Neural progenitor cell (in vitro differentiated cells): Measurements from ENCODE around the gene OR4K5. TPM values are rescaled to one million over a fixed set of nuclear protein-coding genes. Genes with fewer than 3 reads are reported as not detected.

Experiments used
- DNase-seq: peaks from one replicate; pipeline ENCODE4 v3.0.0-alpha.2; 2016; ENCODE audit warnings: low spot score
- H2AFZ ChIP-seq: fragments of 200-600 bp; sonication (generic); replicated peaks from 2 replicates; pipeline ENCODE4 v1.6.1; 2016; ENCODE audit warnings: antibody characterized with exemption
- H3F3A ChIP-seq: fragments of 200-600 bp; sonication (generic); 2 replicates; pipeline ENCODE4 v1.6.1; 2016; ENCODE audit warnings: antibody characterized with exemption, low read depth
- H3K27ac ChIP-seq: fragments of 200-600 bp; sonication (generic); 2 replicates; pipeline ENCODE4 v1.5.1; 2016; ENCODE audit warnings: mild to moderate bottlenecking
- H3K27me3 ChIP-seq: fragments of 200-600 bp; sonication (generic); 2 replicates; pipeline ENCODE4 v1.6.1; 2016; ENCODE audit warnings: mild to moderate bottlenecking, moderate library complexity
- H3K36me3 ChIP-seq: fragments of 200-600 bp; sonication (generic); 2 replicates; pipeline ENCODE4 v1.5.1; 2016
- H3K4me1 ChIP-seq: fragments of 200-600 bp; sonication (generic); 2 replicates; pipeline ENCODE4 v1.6.1; 2016; ENCODE audit warnings: mixed run types
- H3K4me2 ChIP-seq: fragments of 200-600 bp; sonication (generic); 2 replicates; pipeline ENCODE4 v1.6.1; 2016
- H3K4me3 ChIP-seq: fragments of 200-600 bp; sonication (generic); 2 replicates; pipeline ENCODE4 v1.5.1; 2016
- H3K79me2 ChIP-seq: fragments of 200-600 bp; sonication (generic); 2 replicates; pipeline ENCODE4 v1.6.1; 2016; ENCODE audit warnings: low read depth
- H3K9ac ChIP-seq: fragments of 200-600 bp; sonication (generic); 2 replicates; pipeline ENCODE4 v1.6.1; 2016
- H3K9me3 ChIP-seq: fragments of 200-600 bp; sonication (generic); 2 replicates; pipeline ENCODE4 v1.5.1; 2016; ENCODE audit warnings: low read depth
- H4K20me1 ChIP-seq: fragments of 200-600 bp; sonication (generic); 2 replicates; pipeline ENCODE4 v1.6.1; 2016; ENCODE audit warnings: low read depth
- H3K27ac Mint-ChIP-seq: 3 replicates; pipeline ENCODE4 v1.8.0; 2021; ENCODE audit warnings: mixed read lengths
- H3K27me3 Mint-ChIP-seq: 2 replicates; pipeline ENCODE4 v1.8.0; 2022; ENCODE audit warnings: low read depth, mild to moderate bottlenecking, inconsistent platforms, moderate library complexity, mixed read lengths; ENCODE audit not compliant: insufficient read depth
- H3K36me3 Mint-ChIP-seq: 3 replicates; pipeline ENCODE4 v1.8.0; 2021; ENCODE audit warnings: mixed read lengths
- H3K4me1 Mint-ChIP-seq: 3 replicates; pipeline ENCODE4 v1.8.0; 2021; ENCODE audit warnings: mixed read lengths
- H3K4me3 Mint-ChIP-seq: 3 replicates; pipeline ENCODE4 v1.8.0; 2021; ENCODE audit warnings: mild to moderate bottlenecking, moderate library complexity, mixed read lengths
- H3K9me3 Mint-ChIP-seq: 3 replicates; pipeline ENCODE4 v1.8.0; 2020; ENCODE audit warnings: mixed read lengths
- EZH2 ChIP-seq: fragments of 200-600 bp; sonication (generic); IDR thresholded peaks from 2 replicates; pipeline ENCODE4 v1.6.1; 2017; ENCODE audit warnings: antibody characterized with exemption, mild to moderate bottlenecking, moderate library complexity
- EZH2phosphoT487 ChIP-seq: fragments of 200-600 bp; sonication (generic); IDR thresholded peaks from 2 replicates; pipeline ENCODE4 v1.6.1; 2017; ENCODE audit warnings: antibody characterized with exemption
- total RNA-seq: library from RNA; depleted of rRNA; stranded (reverse); fragments of >200 nt; gene quantifications from 2 replicates; pipeline ENCODE4 v1.2.3, GENCODE V29; 2015; ENCODE audit warnings: low replicate concordance
- TF ChIP-seq, protein P1 (sequence below): fragments of 200-600 bp; sonication (generic); IDR thresholded peaks from 2 replicates; pipeline ENCODE4 v1.5.1; 2017; ENCODE audit warnings: antibody characterized with exemption, mild to moderate bottlenecking

OR4K5 gene, protein sequence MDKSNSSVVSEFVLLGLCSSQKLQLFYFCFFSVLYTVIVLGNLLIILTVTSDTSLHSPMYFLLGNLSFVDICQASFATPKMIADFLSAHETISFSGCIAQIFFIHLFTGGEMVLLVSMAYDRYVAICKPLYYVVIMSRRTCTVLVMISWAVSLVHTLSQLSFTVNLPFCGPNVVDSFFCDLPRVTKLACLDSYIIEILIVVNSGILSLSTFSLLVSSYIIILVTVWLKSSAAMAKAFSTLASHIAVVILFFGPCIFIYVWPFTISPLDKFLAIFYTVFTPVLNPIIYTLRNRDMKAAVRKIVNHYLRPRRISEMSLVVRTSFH
- total RNA-seq: not detected in 2 replicates

DNA sequence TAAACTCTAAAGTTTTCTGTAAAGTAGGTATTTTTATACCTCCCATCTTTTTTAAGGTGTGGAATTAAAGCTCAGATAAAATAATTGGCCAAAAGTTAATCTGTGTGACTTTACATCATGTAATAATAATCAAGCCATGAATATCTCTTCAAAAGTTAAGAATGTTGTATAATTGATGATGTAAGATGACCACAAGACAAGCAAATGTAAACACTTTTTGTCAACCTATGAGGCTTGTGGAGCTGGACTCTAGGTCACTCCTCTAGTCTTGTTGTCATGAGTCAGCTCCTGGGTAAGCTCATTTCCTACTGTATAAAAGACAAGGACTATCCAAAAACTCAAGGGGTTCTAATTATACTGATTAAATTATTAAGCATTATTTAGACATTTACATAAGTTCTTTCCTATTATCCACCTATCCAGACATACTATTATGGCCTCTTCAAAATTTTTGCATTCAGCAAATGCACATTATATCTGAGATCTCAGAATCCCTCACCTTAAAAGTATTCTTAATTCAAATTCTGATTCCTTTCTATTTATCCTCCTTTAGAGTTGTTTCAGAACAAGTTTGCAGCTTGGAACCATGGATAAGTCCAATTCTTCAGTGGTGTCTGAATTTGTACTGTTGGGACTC lies at the start of gene OR4K5:
OR4K5 (plus strand) TSS at position 587 of the 637 bp plus-strand sequence; CDS start at position 587, 0 bp downstream.
- Mint-ChIP-seq H3K4me3 (no peak within 1 kb of the TSS), H3K27ac (no peak within 1 kb of the TSS), H3K9me3 (peaks cover 7% of the 10 kb centered on the region), H3K27me3 (no peaks in the 10 kb centered on the region), H3K4me1 (no peaks in the 10 kb centered on the region), H3K36me3 (no peaks in the 10 kb centered on the region)
- H3K27ac ChIP-seq: no peak within 1 kb of the TSS
- H3K36me3 ChIP-seq: peaks cover 3% of the 10 kb centered on the region
- no peak within 1 kb of the TSS for H3K9ac ChIP-seq
- H3F3A ChIP-seq: no peaks in the 10 kb centered on the region
- no peaks in the 10 kb centered on the region for H4K20me1 ChIP-seq
- no peak within 1 kb of the TSS for H3K4me3 ChIP-seq
- no peaks in the 10 kb centered on the region for H3K27me3 ChIP-seq
- no peak within 1 kb of the TSS for H2AFZ ChIP-seq
- no peaks in the 10 kb centered on the region for H3K79me2 ChIP-seq
- no peaks in the 10 kb centered on the region for H3K4me1 ChIP-seq
- TF ChIP-seq EZH2phosphoT487 (no peak), EZH2 (no peak)
- TF ChIP-seq, protein P1, sequence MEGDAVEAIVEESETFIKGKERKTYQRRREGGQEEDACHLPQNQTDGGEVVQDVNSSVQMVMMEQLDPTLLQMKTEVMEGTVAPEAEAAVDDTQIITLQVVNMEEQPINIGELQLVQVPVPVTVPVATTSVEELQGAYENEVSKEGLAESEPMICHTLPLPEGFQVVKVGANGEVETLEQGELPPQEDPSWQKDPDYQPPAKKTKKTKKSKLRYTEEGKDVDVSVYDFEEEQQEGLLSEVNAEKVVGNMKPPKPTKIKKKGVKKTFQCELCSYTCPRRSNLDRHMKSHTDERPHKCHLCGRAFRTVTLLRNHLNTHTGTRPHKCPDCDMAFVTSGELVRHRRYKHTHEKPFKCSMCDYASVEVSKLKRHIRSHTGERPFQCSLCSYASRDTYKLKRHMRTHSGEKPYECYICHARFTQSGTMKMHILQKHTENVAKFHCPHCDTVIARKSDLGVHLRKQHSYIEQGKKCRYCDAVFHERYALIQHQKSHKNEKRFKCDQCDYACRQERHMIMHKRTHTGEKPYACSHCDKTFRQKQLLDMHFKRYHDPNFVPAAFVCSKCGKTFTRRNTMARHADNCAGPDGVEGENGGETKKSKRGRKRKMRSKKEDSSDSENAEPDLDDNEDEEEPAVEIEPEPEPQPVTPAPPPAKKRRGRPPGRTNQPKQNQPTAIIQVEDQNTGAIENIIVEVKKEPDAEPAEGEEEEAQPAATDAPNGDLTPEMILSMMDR: no peak
- peaks cover 91% of the 10 kb centered on the region for H3K9me3 ChIP-seq
- no peak within 1 kb of the TSS for H3K4me2 ChIP-seq
- DNase-seq: no peak

DNA sequence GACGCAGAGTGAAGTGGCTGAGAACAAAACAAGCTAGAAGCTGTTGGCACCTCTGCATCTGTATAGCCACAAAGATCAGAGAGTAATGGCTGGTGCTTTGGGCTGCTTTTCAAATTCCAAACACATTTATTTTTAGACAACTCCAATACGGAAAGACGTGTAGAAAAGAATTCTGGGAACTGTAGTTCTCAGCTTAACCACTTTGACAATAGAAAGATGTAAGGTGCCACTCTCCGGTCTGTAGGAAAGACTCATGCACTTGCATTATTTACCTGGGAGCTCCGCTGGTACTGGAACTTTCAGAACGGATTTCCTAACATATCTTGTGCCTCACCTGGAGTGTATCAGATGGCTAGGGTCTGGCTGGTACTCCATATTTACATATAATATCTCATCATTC lies 47.2 kb upstream of the OR4K5 start:
- H3K4me3 Mint-ChIP-seq: no peak overlapping the region
- H3K9ac ChIP-seq: no peak overlapping the region
- TF ChIP-seq, protein P1: no peak
- TF ChIP-seq EZH2 (no peak), EZH2phosphoT487 (no peak)

DNA sequence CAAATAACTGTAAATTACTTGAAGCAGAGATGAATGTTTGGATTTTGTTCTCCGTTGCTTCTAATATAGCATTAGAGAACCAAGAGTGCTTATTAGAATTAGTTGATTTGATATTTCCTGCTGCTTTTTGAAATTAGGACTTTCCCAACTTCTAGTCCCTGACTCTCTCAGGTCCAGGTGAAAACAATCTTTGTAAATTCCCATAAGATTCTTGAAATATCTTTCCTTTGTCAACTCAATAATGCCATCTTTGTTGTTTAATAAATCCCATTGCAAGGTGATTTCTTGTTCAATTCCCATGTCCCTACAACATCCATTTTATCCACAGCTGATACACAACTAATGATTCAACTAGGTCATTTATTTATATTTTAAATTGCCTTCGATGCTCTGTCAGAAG lies 45.6 kb upstream of the OR4K5 start, which contains the start of gene OR4K2:
OR4K2 (plus strand) TSS at position 301 of the 400 bp plus-strand sequence. CDS start 1,126 bp downstream, outside the sequence.
- H3K36me3 ChIP-seq: peaks cover 11% of the 10 kb centered on the region
- H3K27ac Mint-ChIP-seq: no peak within 1 kb of the TSS
- H3F3A ChIP-seq: no peaks in the 10 kb centered on the region
- H3K27me3 Mint-ChIP-seq: no peaks in the 10 kb centered on the region
- no peak within 1 kb of the TSS for H2AFZ ChIP-seq
- no peaks in the 10 kb centered on the region for H3K4me1 Mint-ChIP-seq
- H3K9me3 Mint-ChIP-seq: peaks cover 38% of the 10 kb centered on the region
- no peaks in the 10 kb centered on the region for H4K20me1 ChIP-seq
- no peak within 1 kb of the TSS for H3K4me3 Mint-ChIP-seq
- no peaks in the 10 kb centered on the region for H3K79me2 ChIP-seq
- peaks cover 80% of the 10 kb centered on the region for H3K9me3 ChIP-seq
- no peaks in the 10 kb centered on the region for H3K4me1 ChIP-seq
- H3K27ac ChIP-seq: no peak within 1 kb of the TSS
- no peaks in the 10 kb centered on the region for H3K36me3 Mint-ChIP-seq
- no peaks in the 10 kb centered on the region for H3K27me3 ChIP-seq
- DNase-seq: no peak
- TF ChIP-seq EZH2phosphoT487 (no peak), EZH2 (no peak)
- TF ChIP-seq, protein P1: no peak
- no peak within 1 kb of the TSS for H3K4me3 ChIP-seq
- no peak within 1 kb of the TSS for H3K4me2 ChIP-seq
- no peak within 1 kb of the TSS for H3K9ac ChIP-seq

More for the DNA sequence above, 47.2 kb upstream of the OR4K5 start:
- Histone ChIP-seq H3K27ac (no peak overlapping the region), H4K20me1 (no peaks in the 10 kb centered on the region), H3K4me2 (no peak overlapping the region), H3K36me3 (peaks cover 6% of the 10 kb centered on the region), H3F3A (no peaks in the 10 kb centered on the region), H3K9me3 (peaks cover 78% of the 10 kb centered on the region), H2AFZ (no peak overlapping the region), H3K27me3 (no peaks in the 10 kb centered on the region), H3K4me1 (no peaks in the 10 kb centered on the region), H3K4me3 (no peak overlapping the region), H3K79me2 (no peaks in the 10 kb centered on the region)
- H3K4me1 Mint-ChIP-seq: no peaks in the 10 kb centered on the region
- no peaks in the 10 kb centered on the region for H3K27me3 Mint-ChIP-seq
- no peak for DNase-seq
- no peak overlapping the region for H3K27ac Mint-ChIP-seq
- H3K9me3 Mint-ChIP-seq: peaks cover 31% of the 10 kb centered on the region
- H3K36me3 Mint-ChIP-seq: no peaks in the 10 kb centered on the region
